HG03039 (cell line): ENCODE measurements around the gene THSD8.

Experiments used
- ATAC-seq: cut with Tn5 transposase; IDR thresholded peaks from one replicate; pipeline ENCODE4 v1.9.1; 2021; ENCODE audit warnings: mild to moderate bottlenecking, moderate library complexity; ENCODE audit not compliant: unreplicated experiment

The THSD8 gene

DNA sequence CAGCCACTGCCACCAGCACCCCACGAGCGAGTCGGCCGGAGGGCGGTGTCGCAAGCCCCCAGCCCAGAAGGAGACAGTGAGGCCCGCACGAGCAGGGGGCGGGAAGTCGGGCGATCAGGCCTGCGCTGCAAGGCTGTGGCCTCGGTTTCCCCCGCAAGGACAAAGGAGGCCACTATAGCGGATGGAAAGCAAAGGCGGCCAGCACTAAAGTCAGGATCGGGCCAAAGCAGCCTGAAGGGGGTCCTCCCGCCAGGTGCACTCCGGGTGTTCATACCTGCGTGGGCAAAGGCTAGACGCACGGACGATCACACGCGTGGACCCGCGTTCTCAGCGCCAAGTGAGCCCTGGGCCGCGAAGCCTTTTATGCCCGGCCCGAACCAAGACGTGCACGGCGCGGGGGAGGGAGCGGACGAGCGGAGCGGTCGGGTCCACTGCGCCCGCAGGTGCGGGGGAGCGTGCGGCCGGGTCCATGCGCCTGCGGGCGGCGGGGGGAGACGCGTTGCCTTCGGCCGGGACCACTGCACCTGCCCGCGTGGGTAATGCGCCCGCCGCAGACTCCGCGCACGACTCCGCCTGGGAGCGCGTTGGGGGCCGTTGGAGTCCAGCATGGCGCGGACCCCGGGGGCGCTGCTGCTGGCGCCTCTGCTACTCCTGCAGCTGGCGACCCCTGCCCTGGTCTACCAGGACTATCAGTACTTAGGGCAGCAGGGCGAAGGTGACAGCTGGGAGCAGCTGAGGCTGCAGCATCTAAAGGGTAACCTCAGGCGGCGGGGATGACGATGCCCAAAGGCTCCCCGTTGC lies at the start of gene THSD8, which contains the start of gene PRDX2:
Gene THSD8, plus strand, starts transcription at position 604 of the 801 bp plus-strand sequence. Its CDS starts 3 bp downstream, at position 607.
Gene PRDX2, minus strand, starts transcription at position 335 of the 801 bp plus-strand sequence. CDS start 539 bp downstream, outside the sequence.
- no peak for ATAC-seq

- ATAC-seq: no peak
These were observed 47.2 kb upstream of the THSD8 start for GRCh38 chr19:12754465-12755196.

DNA sequence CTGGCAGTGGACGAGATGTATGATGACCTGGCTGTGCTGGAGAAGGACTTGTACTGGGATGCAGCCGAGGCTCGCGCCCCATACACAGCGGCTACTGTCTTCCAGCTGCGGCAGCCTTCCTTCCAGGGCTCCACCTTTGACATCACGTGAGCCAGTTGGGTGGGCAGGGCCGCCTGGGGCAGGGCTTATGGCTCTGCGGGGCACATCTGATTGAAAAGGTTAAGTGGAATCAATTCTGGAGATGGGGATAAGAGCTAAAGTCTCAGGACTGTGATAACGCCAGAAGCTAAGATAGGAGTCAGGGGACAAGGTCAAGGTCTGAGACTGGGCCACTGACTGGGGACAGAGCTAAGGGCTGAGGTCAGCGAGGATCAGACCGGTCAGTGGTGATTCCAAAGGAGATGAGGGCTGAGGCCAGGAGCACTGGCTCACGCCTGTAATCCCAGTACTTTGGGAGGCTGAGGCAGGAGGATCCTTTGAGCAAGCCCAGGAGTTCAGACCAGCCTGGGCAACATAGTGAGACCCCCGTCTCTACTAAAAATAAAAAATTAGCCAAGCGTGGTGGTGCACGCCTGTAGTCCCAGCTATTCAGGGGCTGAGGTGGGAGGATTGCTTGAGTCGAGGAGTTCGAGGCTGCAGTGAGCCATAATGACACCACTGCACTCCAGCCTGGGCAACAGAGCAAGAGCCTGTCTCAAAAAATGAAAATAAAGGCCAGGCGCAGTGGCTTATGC lies 45.6 kb upstream of the THSD8 start:
- no peak for ATAC-seq

DNA sequence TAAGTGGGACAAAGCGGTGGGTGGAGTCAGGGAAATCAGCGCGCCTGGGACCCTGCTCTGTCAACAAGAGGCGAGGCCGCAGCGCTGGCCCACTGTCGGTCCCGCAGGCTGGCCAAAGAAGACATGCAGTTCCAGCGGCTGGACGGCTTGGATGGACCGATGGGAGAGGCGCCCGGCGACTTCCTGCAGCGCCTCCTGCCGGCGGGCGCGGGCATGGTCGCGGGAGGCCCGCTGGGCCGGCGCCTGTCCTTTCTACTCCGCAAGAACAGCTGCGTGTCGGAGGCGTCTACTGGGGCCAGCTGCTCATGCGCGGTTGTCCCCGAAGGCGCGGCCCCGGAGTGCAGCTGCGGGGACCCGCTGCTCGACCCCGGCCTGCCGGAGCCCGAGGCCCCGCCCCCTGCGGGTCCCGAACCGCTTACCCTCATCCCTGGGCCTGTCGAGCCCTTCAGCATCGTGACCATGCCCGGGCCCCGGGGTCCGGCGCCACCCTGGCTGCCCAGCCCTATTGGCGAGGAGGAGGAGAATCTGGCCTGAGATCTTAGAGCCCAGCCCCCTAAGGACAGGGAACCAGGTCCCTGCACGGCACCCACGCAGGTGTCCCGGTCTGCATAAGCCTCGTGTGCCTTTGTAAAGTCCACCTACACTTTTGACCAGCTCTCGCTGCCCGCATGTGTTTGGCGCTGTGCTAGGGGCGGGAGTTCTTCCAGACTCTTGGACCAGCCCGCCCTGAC lies 44.2 kb upstream of the THSD8 start:
- no peak for ATAC-seq

DNA sequence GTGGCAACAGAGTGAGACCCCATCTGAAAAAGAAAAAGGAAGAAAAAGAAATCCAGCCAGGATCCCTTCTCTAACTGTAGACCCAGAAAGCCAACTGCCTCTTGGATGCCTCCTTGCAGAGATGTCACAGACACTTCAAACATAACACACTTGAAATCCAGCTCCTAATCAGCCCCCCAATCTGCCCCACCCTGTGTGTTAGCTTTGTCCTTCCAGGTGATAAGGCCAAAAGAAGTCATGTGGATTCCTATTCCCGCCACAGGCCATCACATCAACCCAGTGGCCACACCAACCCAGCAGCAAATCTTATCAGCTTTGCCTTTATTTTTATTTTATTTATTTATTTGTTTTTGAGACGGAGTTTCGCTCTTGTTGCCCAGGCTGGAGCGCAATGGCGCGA lies 42.2 kb upstream of the THSD8 start:
- ATAC-seq: no peak

DNA sequence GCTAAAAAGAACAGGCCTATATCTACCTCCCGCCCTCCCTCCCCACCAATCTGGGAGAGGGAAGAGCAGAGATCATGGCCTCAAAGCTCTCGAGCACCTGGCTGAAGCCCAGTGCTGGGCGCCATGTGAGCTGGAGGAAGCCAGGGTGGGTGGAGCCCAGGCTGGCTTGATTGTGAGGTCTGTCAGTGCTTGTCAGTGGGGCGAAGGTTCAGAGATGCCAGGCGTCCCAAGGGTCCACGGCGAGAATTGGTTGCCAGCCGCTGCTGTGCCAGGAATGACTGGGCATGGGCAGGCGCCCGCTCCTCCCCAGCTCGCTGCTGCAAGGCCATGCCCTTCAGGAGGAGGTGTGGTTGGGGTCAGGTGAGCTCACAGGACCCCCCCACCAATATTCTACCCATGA lies 38.8 kb upstream of the THSD8 start:
- ATAC-seq: no peak

DNA sequence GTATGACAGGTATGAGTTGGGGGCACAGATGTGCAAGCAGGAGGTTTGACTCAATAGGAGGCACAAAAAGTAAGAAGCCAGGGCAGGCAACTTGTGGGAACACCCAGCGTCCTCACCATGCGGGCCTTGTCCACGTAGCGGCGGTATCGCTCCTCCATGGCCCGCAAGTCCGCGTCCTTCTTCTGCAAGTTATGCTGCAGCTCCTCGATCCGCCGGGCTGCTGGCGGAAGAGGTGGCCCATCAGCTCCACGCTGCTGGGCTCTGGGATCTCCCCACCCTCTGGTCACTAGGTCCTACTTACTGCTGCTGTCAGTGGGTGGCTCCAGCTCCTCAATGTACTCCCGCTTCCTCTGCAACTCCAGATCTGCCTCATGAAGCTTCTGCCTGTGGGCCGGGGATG lies 37.2 kb upstream of the THSD8 start:
- no peak for ATAC-seq

DNA sequence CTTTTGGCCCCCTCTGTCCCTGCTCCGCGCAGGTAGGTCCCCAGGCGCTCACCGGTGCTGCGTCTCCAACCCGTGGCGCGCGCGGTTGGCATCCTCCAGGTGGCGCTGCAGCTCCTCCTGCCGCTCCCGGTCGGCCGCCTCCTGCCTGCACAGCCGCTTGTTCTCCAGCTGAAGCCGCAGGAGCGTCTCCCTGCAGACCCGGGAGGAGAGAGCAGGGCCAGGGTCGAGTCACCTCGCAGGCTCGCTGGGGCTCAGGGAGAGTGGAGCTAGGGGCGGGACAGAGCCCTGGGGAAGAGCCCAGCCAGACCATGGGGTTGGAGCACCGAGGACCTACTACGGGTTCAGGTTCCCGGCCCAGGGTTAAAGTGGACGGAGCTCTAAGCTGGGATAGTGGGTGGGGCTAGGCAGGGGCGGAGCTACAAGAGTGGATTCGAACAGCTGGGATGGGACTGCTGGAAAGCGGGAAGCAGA lies 35.8 kb upstream of the THSD8 start:
- ATAC-seq: no peak

DNA sequence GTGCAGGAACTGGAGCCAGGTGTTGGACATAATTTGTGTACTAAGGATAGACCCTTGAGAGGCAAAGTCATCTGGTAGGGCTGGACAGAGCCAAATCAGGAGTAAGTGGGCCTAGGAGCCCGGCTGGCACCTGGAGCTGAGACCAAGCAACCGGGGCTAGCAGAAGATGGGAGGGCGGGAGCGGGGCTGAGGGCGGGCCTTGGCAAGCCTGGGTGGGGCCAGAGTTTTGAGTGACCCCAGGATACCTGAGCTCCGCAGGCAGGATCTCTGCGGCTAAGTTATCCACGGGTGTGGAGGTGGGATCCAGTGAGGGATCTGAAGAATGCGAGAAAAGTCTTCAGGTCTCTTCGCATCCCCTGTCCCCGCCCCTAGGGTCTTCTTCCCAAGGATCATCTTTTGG lies 34.7 kb upstream of the THSD8 start:
- ATAC-seq: no peak

DNA sequence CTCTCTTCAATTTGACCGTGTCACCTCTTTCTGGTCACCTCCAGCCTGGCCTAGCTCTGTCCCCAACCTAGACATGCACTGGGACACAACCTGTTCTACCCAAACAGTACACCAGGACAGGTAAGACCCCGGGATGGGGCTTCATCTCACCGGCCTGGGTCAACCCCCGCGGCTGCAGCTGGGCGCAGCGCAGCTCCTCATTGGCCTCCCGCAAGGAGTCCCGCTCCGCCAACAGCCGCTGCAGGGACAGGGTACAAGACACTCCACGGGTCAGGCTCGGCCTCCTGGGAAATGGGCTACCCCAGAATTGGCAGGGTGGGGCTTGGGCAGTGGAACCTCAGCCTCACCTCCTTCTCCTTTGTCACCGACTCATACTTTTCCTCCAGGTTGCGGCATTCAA lies 34.2 kb upstream of the THSD8 start:
- ATAC-seq: no peak

DNA sequence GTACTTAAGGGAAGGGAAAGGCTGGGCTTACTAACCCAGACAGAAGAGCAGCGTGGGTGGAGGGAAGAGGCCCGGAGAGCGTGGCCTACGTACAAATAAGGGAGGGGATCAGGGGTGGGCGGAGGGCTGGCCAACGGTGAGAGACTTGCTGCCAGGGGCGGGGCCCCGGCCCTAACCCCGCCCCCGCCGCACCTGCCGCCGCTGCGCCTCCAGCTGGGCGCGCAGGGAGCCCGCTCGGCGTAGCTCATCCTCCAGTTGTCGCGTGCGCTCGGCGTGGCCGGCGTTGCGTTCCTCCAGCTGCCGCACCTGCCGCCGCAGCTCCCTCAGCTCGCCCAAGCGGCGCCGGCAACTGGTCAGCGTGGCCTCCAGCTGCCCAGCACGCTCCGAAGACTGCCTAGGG lies 32.2 kb upstream of the THSD8 start:
- ATAC-seq: no peak

DNA sequence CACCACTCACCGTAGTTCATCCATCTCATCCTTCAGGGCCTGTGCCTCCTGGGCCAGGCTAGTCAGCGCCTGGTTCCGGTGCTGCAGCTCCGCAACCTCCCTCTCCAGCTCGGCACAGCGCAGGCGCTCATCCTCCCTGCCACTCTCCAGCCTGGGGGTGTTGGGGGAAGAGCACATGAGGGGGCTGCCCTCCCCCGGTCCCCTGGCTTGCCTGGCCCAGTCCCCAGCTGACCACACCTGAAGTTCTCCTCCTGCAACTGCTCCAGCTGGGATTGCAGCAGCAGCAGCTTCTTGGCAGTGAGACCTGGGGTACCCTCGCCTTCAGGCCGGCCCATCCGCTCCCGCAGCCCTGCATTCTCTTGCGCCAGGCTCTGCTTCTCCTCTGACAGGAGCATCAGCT lies 30.9 kb upstream of the THSD8 start:
- ATAC-seq: no peak

DNA sequence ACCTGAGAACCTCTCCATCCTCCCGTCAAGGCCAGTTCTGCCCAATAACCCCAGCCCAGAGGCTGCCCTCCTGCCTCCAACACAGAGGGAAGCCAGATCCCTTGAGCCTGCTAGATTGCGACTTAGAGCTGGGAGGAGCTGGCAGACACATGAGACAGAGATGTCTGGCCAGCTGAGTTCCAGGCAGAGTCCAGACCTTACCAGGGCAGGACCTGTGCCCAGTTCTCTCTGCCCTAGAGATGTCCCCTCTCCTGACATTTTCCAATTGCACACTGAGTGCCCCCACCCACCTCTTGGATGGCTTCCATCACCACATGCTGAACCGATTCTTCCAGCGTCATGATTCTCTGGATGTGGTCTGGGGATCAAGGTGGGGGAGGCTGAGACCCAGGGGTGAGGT lies 29.5 kb upstream of the THSD8 start:
- no peak for ATAC-seq

GRCh38 chr19:12773571-12773970 lies 28.3 kb upstream of the THSD8 start:
- no peak for ATAC-seq

DNA sequence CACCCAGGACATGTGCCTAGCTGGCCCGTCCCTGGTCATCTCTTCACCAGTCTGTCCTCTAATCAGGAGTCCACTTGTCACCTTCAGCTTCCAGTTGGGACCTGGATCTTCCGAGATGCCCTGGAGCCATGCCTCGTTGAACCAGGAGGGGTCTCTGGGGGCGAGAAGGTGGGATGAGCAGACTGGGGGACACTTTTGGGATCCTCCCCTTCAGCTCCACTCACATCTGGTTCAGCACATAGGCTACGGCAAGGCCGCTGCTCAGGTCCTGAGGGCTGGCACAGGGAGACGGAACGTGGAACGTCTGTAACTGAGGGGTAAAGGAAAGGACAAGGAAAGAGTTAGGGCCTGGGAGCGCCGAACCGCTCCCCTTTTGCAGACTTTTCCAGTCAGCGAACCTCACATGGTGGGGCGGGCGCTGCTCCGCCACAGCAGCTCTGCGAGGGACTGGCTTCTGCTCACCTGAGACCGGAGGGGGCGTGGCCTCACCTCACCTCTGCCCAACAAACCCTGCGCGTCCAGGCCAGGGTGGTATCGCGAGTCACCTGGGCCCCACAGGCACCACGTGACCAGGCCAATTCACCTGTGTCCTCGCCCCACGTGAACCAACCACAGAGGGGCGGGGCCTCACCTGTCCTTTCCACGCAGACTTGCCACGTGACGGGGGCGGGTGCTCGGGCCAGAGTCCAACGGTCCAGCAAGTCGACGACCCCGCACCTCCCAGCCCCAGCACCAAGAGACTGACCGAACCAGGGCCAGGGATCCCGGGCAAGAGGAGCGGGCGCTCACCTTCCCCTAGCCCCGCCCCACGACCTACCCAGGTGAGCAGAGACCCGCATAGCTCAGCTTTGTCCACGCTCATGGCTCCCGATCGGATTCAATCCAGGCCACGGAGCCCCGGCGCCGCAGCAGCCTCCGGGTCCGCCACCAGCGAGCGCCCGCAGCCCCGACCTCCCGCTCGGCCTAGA lies 27.0 kb upstream of the THSD8 start, which contains the start of gene HOOK2:
Gene HOOK2, minus strand, starts transcription at position 965 of the 968 bp plus-strand sequence. Its CDS starts 103 bp downstream, at position 862.
- ATAC-seq: no peak

DNA sequence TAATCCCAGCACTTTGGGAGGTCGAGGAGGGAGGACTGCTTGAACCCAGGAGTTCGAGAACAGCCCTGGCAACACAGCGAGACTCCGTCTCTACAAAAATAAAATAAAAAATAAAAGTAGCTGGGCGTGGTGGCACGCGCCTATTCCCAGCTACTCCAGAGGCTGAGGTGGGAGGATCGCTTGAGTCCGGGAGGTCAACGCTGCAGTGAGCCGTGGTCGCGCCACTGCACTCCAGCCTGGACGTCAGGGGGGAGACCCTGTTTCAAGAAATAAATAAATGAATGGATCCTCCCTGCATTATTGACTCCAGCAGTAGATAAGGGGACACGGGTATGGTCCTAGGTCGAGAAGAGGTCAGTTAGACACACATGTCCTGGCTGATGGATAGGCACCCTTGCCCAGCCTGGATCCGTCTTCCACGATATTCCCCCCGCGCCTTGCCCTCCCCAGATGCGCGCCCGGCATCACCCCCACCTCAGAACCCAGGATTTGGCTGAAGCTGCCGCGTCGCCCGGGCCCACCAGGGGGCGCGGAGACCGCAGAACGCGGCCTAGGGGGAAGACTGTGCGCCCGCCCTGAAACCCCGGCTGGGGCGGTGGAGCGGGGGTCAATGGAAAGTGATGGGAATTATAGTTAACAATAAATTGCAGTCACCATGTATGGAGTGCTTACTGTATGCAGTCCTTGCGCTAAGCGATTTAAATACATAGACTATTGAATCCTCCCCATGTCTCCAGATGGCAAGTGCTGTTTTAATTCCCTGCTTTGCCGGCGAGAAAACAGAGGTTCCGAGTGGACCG lies 24.5 kb upstream of the THSD8 start:
- no peak for ATAC-seq

DNA sequence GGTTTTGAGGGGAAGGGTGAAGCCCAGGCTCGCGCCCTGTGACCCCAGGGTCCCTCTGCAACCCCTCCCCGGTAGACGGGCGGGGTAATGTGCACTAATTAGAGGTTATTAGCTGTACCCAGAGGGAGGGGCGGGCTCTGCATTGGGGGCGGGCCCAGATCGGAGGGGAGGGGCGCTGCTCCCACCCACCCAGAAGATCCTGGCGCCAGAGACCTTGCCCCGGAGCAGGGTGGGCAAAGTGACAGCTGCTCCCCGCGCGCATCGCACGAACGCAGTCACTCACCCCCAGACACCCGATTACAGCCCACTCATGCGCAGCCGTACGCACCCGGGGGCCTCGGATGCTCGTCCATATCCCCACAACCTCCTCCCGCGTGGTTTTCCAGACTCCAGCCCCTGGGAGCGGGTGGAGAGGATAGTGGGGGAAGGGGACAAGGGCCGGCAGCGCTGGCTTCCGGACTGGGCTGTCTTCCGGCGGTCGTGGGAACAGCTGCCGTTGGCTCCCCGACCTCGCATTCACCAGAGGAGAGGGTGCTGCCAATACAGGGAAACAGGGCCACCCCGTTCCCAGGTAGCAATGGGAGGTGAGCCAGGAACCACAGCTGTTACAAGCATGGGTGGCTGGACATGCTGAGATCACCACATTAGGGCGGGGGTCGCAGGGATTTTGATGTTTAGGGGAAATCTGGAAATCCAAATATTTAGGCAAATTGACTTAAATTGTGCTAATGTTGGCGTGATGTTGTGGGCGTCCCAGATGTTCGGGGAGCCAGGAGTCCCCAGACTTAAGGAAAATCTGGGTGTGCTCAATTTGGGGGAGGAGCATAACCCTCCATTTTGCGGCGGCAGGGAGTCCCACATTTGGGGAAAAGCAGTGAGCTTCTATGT lies 23.6 kb upstream of the THSD8 start:
- no peak for ATAC-seq

DNA sequence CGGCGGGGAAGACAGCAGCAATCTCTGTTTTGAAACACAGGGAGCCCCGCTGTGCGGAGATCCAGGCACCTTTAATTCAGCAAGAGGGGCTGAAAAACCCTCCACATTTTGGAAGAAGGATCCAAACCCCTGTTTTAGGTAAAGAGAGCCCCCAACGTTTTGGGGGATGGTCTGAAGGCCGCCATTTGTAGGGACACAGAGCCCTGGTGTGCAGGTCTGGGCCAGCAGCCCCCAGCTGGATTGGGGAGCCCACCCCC lies 23.0 kb upstream of the THSD8 start:
- no peak for ATAC-seq
